A549 (cell line): Measurements from ENCODE around the gene FAM114A2. TPM values are rescaled to one million over a fixed set of nuclear protein-coding genes. Genes with fewer than 3 reads are reported as not detected.

Source experiments
- ATAC-seq, 2 experiments: fragments of 200-7000 bp in 1 of 2; fragments of >200 bp in 1 of 2; cut with Nextera tagmentation in 1 of 2; cut with Tn5 transposase in 1 of 2; 3 replicates each; pipeline versions ENCODE4 v1.8.0 to v1.9.1; 2018 to 2020; ENCODE audit warnings: mild to moderate bottlenecking in 1 of 2, moderate library complexity in 1 of 2
- CTCF ChIA-PET: fragments of 300-600 bp; sonication (Branson Sonifier 250); formaldehyde crosslinking; extraction: SDS; loops from one replicate; lab custom pipeline; 2021; ENCODE audit warnings: antibody characterized with exemption, inconsistent platforms; lab: Yijun Ruan, JAX
- POLR2A ChIA-PET: fragments of 350-600 bp; formaldehyde crosslinking; extraction: SDS; loops from one replicate; lab custom pipeline; 2021; ENCODE audit warnings: antibody characterized with exemption, inconsistent platforms; lab: Yijun Ruan, JAX
- DNase-seq, 2 experiments: peaks; one replicate each; pipeline versions ENCODE4 v3.0.0 to v3.0.0-alpha.2; 2011 to 2016; ENCODE audit warnings: low read depth in 1 of 2, low spot score in 1 of 2
- FAIRE-seq: peaks from 2 replicates; lab custom pipeline; 2011; peaks lifted over from hg19 to GRCh38; lab: Jason Lieb, UNC
- H3K27ac ChIP-seq, 2 experiments: fragments of >200 bp; sonication (Bioruptor Twin); formaldehyde crosslinking; 3 replicates each; pipeline ENCODE4 v1.5.1; 2016 to 2017
- H3K4me1 ChIP-seq: fragments of >200 bp; sonication (Bioruptor Twin); formaldehyde crosslinking; 3 replicates; pipeline ENCODE4 v1.6.1; 2016
- H3K4me2 ChIP-seq: fragments of >200 bp; sonication (Bioruptor Twin); formaldehyde crosslinking; 3 replicates; pipeline ENCODE4 v1.6.1; 2016
- H3K4me3 ChIP-seq: fragments of >200 bp; sonication (Bioruptor Twin); formaldehyde crosslinking; 3 replicates; pipeline ENCODE4 v1.5.1; 2016
- H3K9me3 ChIP-seq: fragments of >200 bp; sonication (Bioruptor Twin); formaldehyde crosslinking; 3 replicates; pipeline ENCODE4 v1.6.1; 2016
- BCL3 ChIP-seq: fragments of >200 bp; sonication (Bioruptor Twin); formaldehyde crosslinking; IDR thresholded peaks from 3 replicates; pipeline ENCODE4 v1.6.1; 2016
- CBX2 ChIP-seq: fragments of 200-600 bp; sonication (generic); IDR thresholded peaks from 2 replicates; pipeline ENCODE4 v1.6.1; 2016; ENCODE audit warnings: low read depth, mild to moderate bottlenecking, borderline replicate concordance
- ELK1 ChIP-seq: fragments of 150-350 bp; IDR thresholded peaks from 2 replicates; pipeline ENCODE4 v1.6.1; 2014; ENCODE audit warnings: low read depth, mild to moderate bottlenecking, low read length
- FOSB ChIP-seq: fragments of 250-450 bp; sonication (Bioruptor Pico); IDR thresholded peaks from 2 replicates; pipeline ENCODE4 v1.5.0; 2020; ENCODE audit warnings: mild to moderate bottlenecking, moderate library complexity
- FOXS1 ChIP-seq: fragments of 250-450 bp; sonication (Bioruptor Pico); IDR thresholded peaks from 2 replicates; pipeline ENCODE4 v1.5.0; 2020; ENCODE audit warnings: mild to moderate bottlenecking, moderate library complexity
- HOXA7 ChIP-seq: fragments of 250-450 bp; sonication (Bioruptor Pico); IDR thresholded peaks from 2 replicates; pipeline ENCODE4 v1.5.0; 2020; ENCODE audit warnings: mild to moderate bottlenecking, moderate library complexity
- JUNB ChIP-seq: fragments of >200 bp; sonication (Bioruptor Twin); formaldehyde crosslinking; IDR thresholded peaks from 2 replicates; pipeline ENCODE4 v1.6.1; 2016
- KDM1A ChIP-seq: fragments of 200-600 bp; sonication (generic); IDR thresholded peaks from 2 replicates; pipeline ENCODE4 v1.6.1; 2016; ENCODE audit warnings: low read depth, mild to moderate bottlenecking
- MAZ ChIP-seq: fragments of 150-350 bp; IDR thresholded peaks from 2 replicates; pipeline ENCODE4 v1.6.1; 2014; ENCODE audit warnings: antibody characterized with exemption, low read depth, low read length, borderline replicate concordance
- MYC ChIP-seq: IDR thresholded peaks from 2 replicates; pipeline ENCODE4 v1.6.1; 2012; ENCODE audit warnings: mild to moderate bottlenecking, inconsistent platforms, low read length, improper control_type of control experiment, borderline replicate concordance
- NPAS2 ChIP-seq: fragments of 250-450 bp; sonication (Bioruptor Pico); IDR thresholded peaks from 2 replicates; pipeline ENCODE4 v1.8.0; 2022; ENCODE audit warnings: mild to moderate bottlenecking, moderate library complexity, borderline replicate concordance
- NR3C1 ChIP-seq: fragments of >200 bp; sonication (Bioruptor Twin); formaldehyde crosslinking; IDR thresholded peaks from 3 replicates; pipeline ENCODE4 v1.6.1; 2017
- PBX3 ChIP-seq: IDR thresholded peaks from 2 replicates; pipeline ENCODE4 v1.6.1; 2012
- POLR2A ChIP-seq: IDR thresholded peaks from 2 replicates; pipeline ENCODE4 v1.6.1; 2012; ENCODE audit warnings: mild to moderate bottlenecking, low read length
- RAD21 ChIP-seq, 2 experiments: fragments of >200 bp in 1 of 2; sonication (Bioruptor Twin) in 1 of 2; formaldehyde crosslinking in 1 of 2; IDR thresholded peaks in 1 of 2; conservative IDR thresholded peaks in 1 of 2; 2 replicates in 1 of 2; 3 replicates in 1 of 2; pipeline ENCODE4 v1.6.1; 2012 to 2018; ENCODE audit warnings: inconsistent platforms in 1 of 2
- RARB ChIP-seq: fragments of 250-450 bp; sonication (Bioruptor Pico); IDR thresholded peaks from 2 replicates; pipeline ENCODE4 v1.8.0; 2021; ENCODE audit warnings: mild to moderate bottlenecking, moderate library complexity
- REST ChIP-seq: fragments of 200-600 bp; sonication (generic); IDR thresholded peaks from 2 replicates; pipeline ENCODE4 v1.6.1; 2016; ENCODE audit warnings: antibody characterized with exemption, mild to moderate bottlenecking, moderate library complexity
- RNF2 ChIP-seq: fragments of 200-600 bp; sonication (generic); IDR thresholded peaks from 2 replicates; pipeline ENCODE4 v1.6.1; 2016; ENCODE audit warnings: low read depth, mild to moderate bottlenecking, antibody characterized with exemption, moderate library complexity, borderline replicate concordance
- USF2 ChIP-seq: fragments of 450-650 bp; IDR thresholded peaks from 2 replicates; pipeline ENCODE4 v1.6.1; 2014; ENCODE audit warnings: antibody characterized with exemption
- WGBS: methylation state at CpG from one replicate; pipeline ENCODE4 v1.1.6; 2017; ENCODE audit errors: missing lambda C conversion rate; 5-methylcytosine and 5-hydroxymethylcytosine counted together
- polyA plus RNA-seq, 4 experiments: library from polyadenylated mRNA; depleted of rRNA in 3 of 4; stranded (reverse); fragments of >200 nt; fragmentation: RNase III in 1 of 4; extraction: RNeasy Plus Mini Kit Qiagen cat#74134 plus additional on column Dnase treatment in 1 of 4; gene quantifications; 2 replicates in 3 of 4; 3 replicates in 1 of 4; pipeline ENCODE4 v1.2.3, GENCODE V29; 2011 to 2017

Gene FAM114A2
- polyA plus RNA-seq, 2 of the 4 experiments (the other 2 are of a cell fraction), result 14.6 to 21.3 TPM

GRCh38 chr5:154081246-154081645, 42.5 kb upstream of the FAM114A2 start:
- H3K27ac ChIP-seq, result no peak overlapping the region
- no peak overlapping the region for H3K4me2 ChIP-seq
- ChIA-PET CTCF (interaction anchor here (1.2 to 2.8 kb wide), 4 partner anchors 9 to 324 kb away, joined by 3 to 18 read pairs (median 8); no protein-coding TSS in a partner anchor), POLR2A (no interaction called here)
- FAIRE-seq (no peak), DNase-seq (no peak), ATAC-seq (no peak)
- no peak overlapping the region for H3K4me3 ChIP-seq
- 66% methylated on average over 2 of the region's 2 CpGs for WGBS
- TF ChIP-seq ELK1, result no peak
- no peak for TF ChIP-seq JUNB
- TF ChIP-seq MYC, result no peak
- no peak for TF ChIP-seq NR3C1
- no peak for TF ChIP-seq RNF2
- no peak for TF ChIP-seq CBX2
- TF ChIP-seq KDM1A, result no peak
- no peak for TF ChIP-seq HOXA7
- no peak for TF ChIP-seq MAZ
- H3K9me3 ChIP-seq, result no peaks in the 10 kb centered on the region
- H3K4me1 ChIP-seq, result no peaks in the 10 kb centered on the region

- FAIRE-seq (no peak), DNase-seq (no peak), ATAC-seq (no peak)
- WGBS, result 72% methylated on average over 1 of the region's 1 CpG
- Histone ChIP-seq H3K27ac (no peak overlapping the region), H3K4me1 (no peaks in the 10 kb centered on the region), H3K4me3 (no peak overlapping the region), H3K9me3 (no peaks in the 10 kb centered on the region), H3K4me2 (no peak overlapping the region)
- ChIA-PET CTCF (interaction anchor here (1.4 to 12.1 kb wide), 2 partner anchors 103 to 326 kb away, joined by 5 to 107 read pairs; no protein-coding TSS in a partner anchor), POLR2A (no interaction called here)
- no peak for TF ChIP-seq FOSB (CRISPR knock-in tag)
- TF ChIP-seq PBX3, result no peak
- no peak for TF ChIP-seq RARB
- TF ChIP-seq JUNB, result no peak
- no peak for TF ChIP-seq REST
- TF ChIP-seq NPAS2 (CRISPR knock-in tag), result no peak
- no peak for TF ChIP-seq FOXS1 (CRISPR knock-in tag)
- no peak for TF ChIP-seq POLR2A
- TF ChIP-seq RAD21 (conservative IDR thresholded peaks at IDR 0.05 in 1 of 2, IDR thresholded peaks at IDR 0.05 in 1 of 2), result no peak
- TF ChIP-seq USF2, result no peak
- TF ChIP-seq BCL3, result no peak
These were observed 39.6 kb upstream of the FAM114A2 start for GRCh38 chr5:154078272-154078671.
